H9 (cell line): ENCODE results near the gene SLX4IP. TPM values are rescaled to one million over a fixed set of nuclear protein-coding genes. Genes with fewer than 3 reads are reported as not detected.

Experiments used
- DNase-seq: peaks from one replicate; pipeline ENCODE4 v3.0.0-alpha.2; 2017
- H2AFZ ChIP-seq: one replicate; pipeline ENCODE4 v1.6.1; 2013; ENCODE audit warnings: mild to moderate bottlenecking, low read length, control low read depth, moderate library complexity
- H2AK5ac ChIP-seq: 2 replicates; pipeline ENCODE4 v1.6.1; 2013; ENCODE audit warnings: low read length, control low read depth, mixed read lengths; ENCODE audit not compliant: insufficient read length
- H2BK120ac ChIP-seq: one replicate; pipeline ENCODE4 v1.6.1; 2013; ENCODE audit warnings: low read depth, mild to moderate bottlenecking, low read length, control low read depth, inconsistent platforms; ENCODE audit not compliant: poor library complexity, severe bottlenecking
- H2BK12ac ChIP-seq: 2 replicates; pipeline ENCODE4 v1.6.1; 2013; ENCODE audit warnings: low read length, control low read depth, mixed read lengths, low read depth; ENCODE audit not compliant: insufficient read length
- H2BK15ac ChIP-seq: 2 replicates; pipeline ENCODE4 v1.6.1; 2013; ENCODE audit warnings: low read depth, low read length, control low read depth
- H2BK20ac ChIP-seq: one replicate; pipeline ENCODE4 v1.6.1; 2013; ENCODE audit warnings: low read depth, mild to moderate bottlenecking, low read length, control low read depth, inconsistent platforms; ENCODE audit not compliant: poor library complexity, severe bottlenecking
- H2BK5ac ChIP-seq: 2 replicates; pipeline ENCODE4 v1.6.1; 2013; ENCODE audit warnings: low read length, control low read depth, mixed read lengths; ENCODE audit not compliant: insufficient read length
- H3K14ac ChIP-seq: 2 replicates; pipeline ENCODE4 v1.6.1; 2013; ENCODE audit warnings: low read length, control low read depth; ENCODE audit not compliant: insufficient read depth
- H3K18ac ChIP-seq: 2 replicates; pipeline ENCODE4 v1.6.1; 2013; ENCODE audit warnings: low read depth, mild to moderate bottlenecking, mixed read lengths, low read length, control low read depth; ENCODE audit not compliant: insufficient read length
- H3K23ac ChIP-seq: 2 replicates; pipeline ENCODE4 v1.6.1; 2013; ENCODE audit warnings: low read length, control low read depth, mixed read lengths, low read depth; ENCODE audit not compliant: insufficient read length
- H3K23me2 ChIP-seq: 2 replicates; pipeline ENCODE4 v1.6.1; 2013; ENCODE audit warnings: low read depth, mild to moderate bottlenecking, mixed read lengths, low read length, control low read depth; ENCODE audit not compliant: insufficient read length, poor library complexity, severe bottlenecking
- H3K27ac ChIP-seq: 2 replicates; pipeline ENCODE4 v1.5.1; 2013; ENCODE audit warnings: low read length, control low read depth, mixed read lengths, low read depth; ENCODE audit not compliant: insufficient read length
- H3K27me3 ChIP-seq: 2 replicates; pipeline ENCODE4 v1.6.1; 2013; ENCODE audit warnings: low read length, control low read depth, inconsistent platforms; ENCODE audit not compliant: insufficient read depth
- H3K4ac ChIP-seq: 2 replicates; pipeline ENCODE4 v1.6.1; 2013; ENCODE audit warnings: low read depth, mild to moderate bottlenecking, control low read depth, inconsistent platforms, low read length, moderate library complexity
- H3K4me1 ChIP-seq: 2 replicates; pipeline ENCODE4 v1.6.1; 2013; ENCODE audit warnings: low read length, control low read depth, inconsistent platforms; ENCODE audit not compliant: insufficient read depth
- H3K4me2 ChIP-seq: 2 replicates; pipeline ENCODE4 v1.6.1; 2013; ENCODE audit warnings: low read length, control low read depth, mixed read lengths; ENCODE audit not compliant: insufficient read length, insufficient read depth
- H3K56ac ChIP-seq: 2 replicates; pipeline ENCODE4 v1.6.1; 2013; ENCODE audit warnings: low read depth, mild to moderate bottlenecking, mixed read lengths, low read length, control low read depth; ENCODE audit not compliant: insufficient read length
- H3K79me1 ChIP-seq: 2 replicates; pipeline ENCODE4 v1.6.1; 2013; ENCODE audit warnings: low read depth, mild to moderate bottlenecking, moderate library complexity, low read length, control low read depth, inconsistent platforms; ENCODE audit not compliant: insufficient read depth, poor library complexity, severe bottlenecking
- H3K79me2 ChIP-seq: 2 replicates; pipeline ENCODE4 v1.6.1; 2013; ENCODE audit warnings: low read length, control low read depth, inconsistent platforms; ENCODE audit not compliant: insufficient read depth
- H3K9ac ChIP-seq: 2 replicates; pipeline ENCODE4 v1.6.1; 2013; ENCODE audit warnings: low read length, control low read depth, mixed read lengths; ENCODE audit not compliant: insufficient read length; ENCODE audit errors: extremely low read depth
- H3K9me3 ChIP-seq: one replicate; pipeline ENCODE4 v1.6.1; 2013; ENCODE audit warnings: low read depth, low read length, inconsistent platforms; ENCODE audit not compliant: control insufficient read depth
- H3T11ph ChIP-seq: one replicate; pipeline ENCODE4 v1.6.1; 2013; ENCODE audit warnings: mild to moderate bottlenecking, low read length, control low read depth, inconsistent platforms
- H4K20me1 ChIP-seq: one replicate; pipeline ENCODE4 v1.6.1; 2013; ENCODE audit not compliant: control insufficient read depth, insufficient read length, insufficient read depth
- H4K5ac ChIP-seq: 2 replicates; pipeline ENCODE4 v1.6.1; 2013; ENCODE audit warnings: low read depth, mild to moderate bottlenecking, mixed read lengths, low read length, control low read depth; ENCODE audit not compliant: insufficient read length
- H4K8ac ChIP-seq: replicated peaks from 2 replicates; pipeline ENCODE4 v1.6.1; 2013; ENCODE audit warnings: low read length, control low read depth, mixed read lengths, low read depth; ENCODE audit not compliant: insufficient read length
- H4K91ac ChIP-seq: 2 replicates; pipeline ENCODE4 v1.6.1; 2013; ENCODE audit warnings: low read depth, mild to moderate bottlenecking, moderate library complexity, mixed read lengths, low read length, control low read depth; ENCODE audit not compliant: insufficient read length
- H3K27ac Mint-ChIP-seq, 3 experiments: 2 replicates in 2 of 3; 3 replicates in 1 of 3; pipeline ENCODE4 v1.8.0; 2020 to 2021; ENCODE audit warnings: mixed read lengths in 3 of 3, mild to moderate bottlenecking in 1 of 3, moderate library complexity in 1 of 3
- H3K27me3 Mint-ChIP-seq: 2 replicates; pipeline ENCODE4 v1.8.0; 2021; ENCODE audit warnings: low read depth, mild to moderate bottlenecking, moderate library complexity, mixed read lengths
- H3K36me3 Mint-ChIP-seq, 3 experiments: 2 replicates in 2 of 3; 3 replicates in 1 of 3; pipeline ENCODE4 v1.8.0; 2020 to 2021; ENCODE audit warnings: low read depth in 3 of 3, mixed read lengths in 3 of 3; ENCODE audit not compliant: insufficient read depth in 1 of 3
- H3K4me1 Mint-ChIP-seq, 2 experiments: 2 replicates each; pipeline ENCODE4 v1.8.0; 2020; ENCODE audit warnings: mixed read lengths in 2 of 2
- H3K4me3 Mint-ChIP-seq, 2 experiments: 2 replicates in 1 of 2; 3 replicates in 1 of 2; pipeline ENCODE4 v1.8.0; 2020 to 2021; ENCODE audit warnings: mild to moderate bottlenecking in 2 of 2, mixed read lengths in 2 of 2, moderate library complexity in 1 of 2
- H3K9me3 Mint-ChIP-seq, 2 experiments: 2 replicates in 1 of 2; 3 replicates in 1 of 2; pipeline ENCODE4 v1.8.0; 2020; ENCODE audit warnings: mild to moderate bottlenecking in 2 of 2, mixed read lengths in 2 of 2, moderate library complexity in 1 of 2
- CTCF ChIP-seq: fragments of 200-600 bp; sonication (generic); conservative IDR thresholded peaks from 3 replicates; pipeline ENCODE4 v1.8.0; 2021; ENCODE audit warnings: antibody characterized with exemption, mild to moderate bottlenecking
- WGBS: extraction: QIAGEN DNeasy Blood & Tissue Kit; methylation state at CpG from one replicate; pipeline ENCODE4 v1.1.7; 2013; ENCODE audit warnings: missing lambda C conversion rate, low lambda C conversion rate, mixed read lengths; ENCODE audit not compliant: insufficient read length; ENCODE audit errors: extremely low coverage; 5-methylcytosine and 5-hydroxymethylcytosine counted together
- total RNA-seq: library from RNA; stranded (reverse); gene quantifications from 2 replicates; pipeline ENCODE4 v1.2.1, GENCODE V29; 2021

The SLX4IP gene
- total RNA-seq, 1 experiment from 2014 or later: 7.9 TPM

GRCh38 chr20:10668677-10669368 lies 233.7 kb downstream of the SLX4IP start:
- Histone ChIP-seq H2BK12ac (no peak overlapping the region), H3K27me3 (no peaks in the 10 kb centered on the region), H3K79me2 (peaks cover 8% of the 10 kb centered on the region; the same call in 1 of the 2 replicates), H4K91ac (no peak overlapping the region), H4K20me1 (no peaks in the 10 kb centered on the region), H2BK5ac (no peak overlapping the region), H3K4me1 (peaks cover 27% of the 10 kb centered on the region), H3K79me1 (no peaks in the 10 kb centered on the region), H2BK20ac (no peak overlapping the region), H2BK15ac (no peak overlapping the region), H3K4ac (no peak overlapping the region), H3K23ac (no peak overlapping the region), H2AK5ac (no peak overlapping the region), H4K8ac (no peak overlapping the region), H3K56ac (no peak overlapping the region), H2BK120ac (no peak overlapping the region), H3K23me2 (peaks cover 19% of the 10 kb centered on the region), H3K18ac (no peak overlapping the region), H3K9me3 (no peaks in the 10 kb centered on the region), H4K5ac (no peak overlapping the region), H3K9ac (no peak overlapping the region), H3K27ac (no peak overlapping the region), H3T11ph (no peak overlapping the region), H3K4me2 (no peak overlapping the region), H3K14ac (no peak overlapping the region), H2AFZ (no peak overlapping the region)
- WGBS: no CpG with 5 or more reads among the region's 7 CpGs
- Mint-ChIP-seq H3K27me3 (no peaks in the 10 kb centered on the region; the same call in 1 of the 2 replicates), H3K4me1 (peaks cover 71 to 76% of the 10 kb centered on the region in 2 experiments), H3K9me3 (no peaks in the 10 kb centered on the region; a peak in 1 of 5 replicates), H3K36me3 (peaks cover 12 to 47% (median 15%) of the 10 kb centered on the region in 3 experiments), H3K4me3 (no peak overlapping the region), H3K27ac (peak overlapping the region in 1 of 3 experiments; percentile 88; a peak in 1 of 7 replicates)
- no peak for TF ChIP-seq CTCF
- DNase-seq: no peak
